Measurements from ENCODE around the gene TNFRSF4. TPM values are rescaled to one million over a fixed set of nuclear protein-coding genes. Genes with fewer than 3 reads are reported as not detected.
A peak's percentile ranks its signal among the peaks of the same experiment; 100 is the strongest.

The TNFRSF4 gene
- total and polyA plus RNA-seq, 2 of the 8 experiments (the other 6 are each of a cell fraction or from before 2014, with no cell fraction given) = 0.06 TPM; not detected in 1

DNA sequence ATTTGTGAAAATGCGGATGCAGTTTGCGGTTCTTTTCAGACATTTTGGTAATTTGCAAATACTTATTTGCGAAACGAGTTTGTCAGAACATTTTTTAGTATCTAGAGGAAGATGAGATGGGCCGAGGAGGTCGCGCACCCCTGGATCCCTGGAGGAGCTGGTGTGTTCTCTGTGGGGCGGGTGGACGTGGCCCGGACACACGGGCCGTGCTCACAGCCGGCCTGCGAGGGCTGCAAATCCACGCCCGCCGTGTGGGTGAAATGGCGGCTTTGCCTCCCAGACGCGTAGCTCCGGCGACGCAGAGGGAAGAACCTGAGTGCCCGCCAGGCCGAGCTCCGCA lies 49.6 kb downstream of the TNFRSF4 start (continued):
- no peak for TF ChIP-seq HDAC2 (IDR thresholded peaks at IDR 0.05; ENCODE audit: borderline replicate concordance in 1 of 2, low read depth in 2 of 2, low read length in 2 of 2)
- no peak for TF ChIP-seq BRCA1 (IDR thresholded peaks at IDR 0.05; ENCODE audit: low read depth, low read length)
- 0 out of 2 replicates have a peak, but pooled peaks have one; percentile 30 for TF ChIP-seq TBP (IDR thresholded peaks at IDR 0.05; ENCODE audit: low read depth, low read length)
- no peak for TF ChIP-seq RFX5 (IDR thresholded peaks at IDR 0.05; ENCODE audit: borderline replicate concordance, low read depth, low read length)
